Activated T-cell treated with anti-CD3 and anti-CD28 coated beads for 48 hours (primary cell): ENCODE data around the gene FLNC.

ENCODE experiments used
- DNase-seq: peaks from one replicate; pipeline ENCODE4 v3.0.0-alpha.2; 2020; ENCODE audit warnings: low read depth

The FLNC gene

DNA sequence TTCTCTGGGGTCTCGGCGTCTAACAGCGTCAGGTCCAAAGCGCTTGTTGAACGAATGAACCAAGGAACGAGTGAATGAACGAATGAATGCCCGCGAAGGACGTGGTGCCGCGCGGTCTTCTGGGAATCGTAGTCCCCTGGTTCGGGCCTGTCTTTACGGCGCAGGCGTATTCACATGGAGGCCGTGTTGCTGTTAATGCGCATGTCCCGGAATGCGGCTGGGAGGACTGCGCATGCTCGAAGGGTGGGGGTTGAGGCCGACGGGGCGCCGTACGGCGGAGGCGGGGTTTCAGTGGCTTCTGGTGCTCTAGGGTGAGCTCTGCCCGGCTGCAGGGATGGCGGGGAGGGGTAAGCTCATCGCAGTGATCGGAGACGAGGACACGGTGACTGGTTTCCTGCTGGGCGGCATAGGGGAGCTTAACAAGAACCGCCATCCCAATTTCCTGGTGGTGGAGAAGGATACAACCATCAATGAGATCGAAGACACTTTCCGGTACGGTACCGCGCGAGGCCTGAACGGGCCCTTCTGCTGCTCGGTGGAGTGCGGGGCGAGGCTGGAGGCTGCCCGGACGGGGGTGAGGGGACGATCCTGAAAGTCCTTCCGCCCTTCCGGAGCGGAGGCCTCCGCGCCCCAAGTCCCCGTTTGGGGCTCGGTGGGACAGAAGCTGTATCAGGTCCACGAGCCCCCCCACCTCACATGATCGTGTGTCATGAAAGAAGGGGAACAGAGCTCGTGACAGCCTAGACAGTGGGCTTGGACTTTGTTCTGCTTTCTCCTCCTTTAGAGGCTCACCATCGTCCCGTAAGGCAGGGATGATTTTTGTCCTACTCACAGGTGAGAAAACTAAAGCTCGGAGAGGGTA lies 32.6 kb downstream of the FLNC start, which contains the start of gene ATP6V1F:
Gene ATP6V1F (plus strand): TSS at position 286 of the 862 bp plus-strand sequence. CDS start 49 bp downstream, at position 335.
- peak; percentile 98 for DNase-seq

DNA sequence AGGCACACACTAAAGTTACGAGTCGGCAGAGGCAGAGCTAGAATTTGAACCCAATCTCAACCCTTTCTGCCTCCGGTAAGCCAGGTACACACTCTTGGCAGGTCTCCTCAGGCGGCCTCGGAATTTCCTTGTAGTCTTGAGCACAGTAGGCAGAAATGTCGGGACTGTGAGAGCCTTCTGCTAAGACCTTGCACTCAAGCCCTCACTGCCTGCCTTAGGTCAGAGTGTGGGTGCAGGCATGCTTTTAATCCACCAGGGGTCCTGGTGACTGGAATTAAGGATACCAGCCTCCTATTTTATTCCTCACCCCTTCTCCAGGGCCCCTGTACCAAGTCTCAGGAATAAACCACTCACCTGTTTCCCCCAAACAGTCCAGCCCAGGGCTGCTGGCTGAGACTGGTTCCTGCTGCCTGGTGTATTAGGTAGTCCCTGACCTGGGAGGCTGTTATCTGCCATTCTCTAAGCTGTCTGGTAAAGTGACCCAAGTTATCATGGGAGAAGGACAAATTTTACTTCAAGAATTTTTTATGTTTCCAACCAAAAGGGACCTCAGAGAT lies 33.3 kb downstream of the FLNC start:
- DNase-seq: peak; percentile 28

DNA sequence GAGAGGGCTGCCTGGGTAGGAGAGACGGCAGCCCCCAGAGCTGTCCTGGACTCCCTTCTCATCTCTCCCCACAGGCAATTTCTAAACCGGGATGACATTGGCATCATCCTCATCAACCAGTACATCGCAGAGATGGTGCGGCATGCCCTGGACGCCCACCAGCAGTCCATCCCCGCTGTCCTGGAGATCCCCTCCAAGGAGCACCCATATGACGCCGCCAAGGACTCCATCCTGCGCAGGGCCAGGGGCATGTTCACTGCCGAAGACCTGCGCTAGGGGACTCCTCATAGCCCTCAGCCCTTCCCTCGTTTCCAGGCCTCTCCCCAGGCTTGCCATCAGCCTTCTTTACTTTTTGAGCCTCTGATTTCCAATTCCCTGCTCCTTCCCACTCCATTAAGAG lies 35.1 kb downstream of the FLNC start:
- no peak for DNase-seq

DNA sequence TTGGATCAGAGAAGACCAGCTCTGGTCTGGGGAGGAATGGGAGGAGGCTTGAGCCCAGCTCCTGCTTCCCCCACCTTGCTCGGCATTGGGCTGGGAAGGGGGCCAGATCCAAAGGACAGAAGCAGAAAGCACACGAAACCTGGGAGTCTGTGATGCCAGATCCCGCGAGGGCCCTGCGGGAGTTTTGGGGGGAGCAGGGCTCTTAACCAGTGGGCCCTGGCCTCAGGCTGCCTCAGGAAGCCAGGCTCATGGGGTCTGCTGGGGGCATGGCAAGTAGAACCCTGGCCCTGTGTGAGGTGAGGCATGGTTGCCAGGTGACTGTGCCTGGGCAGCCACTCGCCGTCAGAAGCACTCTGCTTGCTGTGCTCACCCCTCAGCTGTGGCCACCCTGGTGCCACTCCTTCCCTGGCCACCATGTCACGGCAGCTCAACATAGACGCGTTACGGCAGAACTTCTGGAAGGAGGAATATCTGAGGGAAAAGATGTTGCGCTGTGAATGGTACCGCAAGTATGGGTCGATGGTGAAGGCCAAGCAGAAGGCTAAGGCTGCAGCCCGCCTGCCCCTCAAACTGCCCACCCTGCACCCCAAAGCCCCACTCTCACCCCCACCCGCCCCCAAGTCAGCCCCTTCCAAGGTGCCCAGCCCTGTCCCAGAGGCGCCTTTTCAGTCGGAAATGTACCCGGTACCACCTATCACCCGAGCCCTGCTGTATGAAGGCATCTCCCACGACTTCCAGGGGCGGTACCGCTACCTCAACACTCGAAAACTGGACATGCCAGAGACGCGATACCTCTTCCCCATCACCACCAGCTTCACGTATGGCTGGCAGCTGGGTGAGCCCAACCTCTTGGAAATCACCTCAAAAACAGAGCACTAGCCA lies 36.0 kb downstream of the FLNC start:
- DNase-seq: no peak

DNA sequence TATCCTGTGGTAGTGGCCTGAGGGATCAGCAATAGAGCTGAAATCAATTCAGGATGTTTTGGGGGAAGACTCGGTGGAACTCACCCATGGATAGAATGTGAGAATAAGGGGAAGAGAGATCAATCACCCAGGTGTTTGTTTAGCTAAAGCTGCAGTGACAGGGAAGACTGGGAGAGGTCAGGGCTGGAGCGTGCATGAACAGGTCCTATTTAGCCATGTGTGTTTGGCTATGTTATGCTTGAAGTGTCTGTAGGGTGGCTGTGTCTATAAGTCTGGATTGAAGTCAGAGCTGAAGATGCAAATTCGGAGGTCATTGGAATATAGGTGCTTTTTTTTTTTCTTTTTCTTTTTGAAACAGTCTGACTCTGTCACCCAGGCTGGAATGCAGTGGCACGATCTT lies 37.0 kb downstream of the FLNC start:
- DNase-seq: no peak

DNA sequence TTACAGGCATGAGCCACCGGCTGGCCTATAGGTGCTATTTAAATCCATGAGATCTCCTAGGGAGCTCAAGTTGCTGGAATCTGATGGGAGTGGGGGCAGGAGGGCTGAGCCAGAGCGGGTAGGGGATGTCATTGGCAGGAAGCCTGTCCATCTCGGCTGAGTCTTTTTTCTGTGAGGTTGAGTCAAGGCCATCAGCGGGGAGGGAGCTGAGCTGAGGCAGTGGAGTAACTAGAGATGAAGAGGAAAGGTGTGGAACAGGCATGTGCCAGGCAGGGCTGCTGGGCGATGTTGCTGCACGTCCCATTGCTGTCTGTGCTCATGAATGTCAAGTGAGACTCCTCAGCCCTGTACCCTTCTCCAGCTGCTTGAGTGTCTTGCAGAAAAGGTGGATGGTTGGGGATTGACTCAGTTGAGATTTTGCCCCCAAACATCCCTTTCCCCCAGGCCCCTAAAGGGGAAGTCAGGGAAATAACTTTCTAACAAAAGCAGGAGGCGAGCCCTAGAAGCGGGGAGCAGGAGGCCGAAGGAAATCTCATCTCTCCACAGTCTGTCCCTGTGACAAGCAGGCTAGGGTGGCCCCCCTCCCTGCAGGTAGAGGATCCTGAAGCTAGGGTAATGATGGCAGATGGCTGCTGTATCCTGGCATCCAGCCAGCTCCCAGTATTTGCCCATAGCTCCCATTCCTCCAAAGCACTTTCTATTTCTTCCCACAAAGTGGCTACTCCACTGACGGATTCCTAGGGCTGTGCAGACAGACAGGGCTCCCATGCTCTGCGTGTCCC lies 37.8 kb downstream of the FLNC start:
- no peak for DNase-seq

DNA sequence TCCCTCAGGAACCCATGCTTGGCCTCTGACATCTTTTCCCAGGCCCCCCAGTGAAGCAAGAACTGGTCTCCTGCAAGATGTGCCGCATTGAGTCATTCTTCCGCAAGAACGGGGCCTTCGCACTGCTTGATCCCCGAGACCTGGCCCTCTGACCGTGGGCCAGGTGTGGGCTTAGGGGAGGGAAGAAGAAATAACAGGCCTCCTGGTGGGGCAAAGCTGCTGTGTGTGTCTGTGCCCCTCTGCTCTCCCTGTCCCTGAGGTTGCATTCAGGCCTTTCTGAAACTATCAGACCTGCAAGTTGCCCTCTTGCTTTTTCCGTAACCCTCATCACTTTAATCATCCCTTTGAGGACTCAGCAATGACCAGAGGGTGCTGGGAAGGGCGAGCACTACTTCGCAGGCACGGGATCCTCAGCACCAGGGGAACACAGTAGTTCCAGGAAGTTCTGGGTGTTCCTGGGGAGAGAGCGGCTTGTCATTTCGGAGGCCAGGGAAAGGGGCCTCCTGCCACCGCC lies 38.5 kb downstream of the FLNC start:
- no peak for DNase-seq

DNA sequence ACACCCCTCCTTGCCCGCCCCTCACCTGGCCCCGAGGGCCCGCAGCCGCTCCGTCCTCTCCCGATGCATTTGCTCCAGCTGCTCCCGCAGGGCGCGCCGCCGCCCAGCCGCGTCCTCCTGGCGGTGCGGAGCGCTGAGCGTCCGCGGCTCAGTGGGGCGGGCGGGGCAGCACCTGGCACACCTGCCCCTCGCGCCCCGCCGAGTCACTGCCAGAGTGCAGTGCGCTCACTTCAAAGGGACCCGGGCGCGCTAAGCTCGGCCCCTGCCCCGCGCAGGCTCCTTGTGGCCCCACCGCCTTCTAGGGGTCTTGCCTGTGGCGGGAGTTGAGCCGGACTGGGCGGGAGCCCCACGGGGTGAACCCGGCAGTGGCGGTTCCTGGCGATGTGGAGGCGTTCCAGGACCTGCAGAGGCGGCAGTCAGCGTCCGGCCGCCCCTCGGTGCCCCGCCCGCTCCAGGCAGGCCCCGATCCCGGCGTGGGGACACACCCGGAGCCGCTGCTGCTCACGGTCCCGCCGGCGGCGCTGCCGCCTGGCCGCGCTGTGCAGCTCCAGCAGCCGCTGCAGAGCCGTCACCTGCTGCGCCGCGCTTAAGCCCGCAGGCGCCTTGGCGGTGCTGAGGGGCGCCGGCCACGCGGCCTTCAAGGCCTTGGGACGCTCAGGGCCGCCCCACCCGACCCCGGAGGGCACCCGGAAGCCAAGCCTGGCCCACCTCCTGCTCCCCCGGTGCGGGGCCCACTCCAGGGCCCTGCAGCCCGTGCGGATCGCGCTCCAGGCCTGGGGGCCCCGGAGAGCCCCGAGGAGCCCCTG lies 39.1 kb downstream of the FLNC start:
- DNase-seq: peak; percentile 48

DNA sequence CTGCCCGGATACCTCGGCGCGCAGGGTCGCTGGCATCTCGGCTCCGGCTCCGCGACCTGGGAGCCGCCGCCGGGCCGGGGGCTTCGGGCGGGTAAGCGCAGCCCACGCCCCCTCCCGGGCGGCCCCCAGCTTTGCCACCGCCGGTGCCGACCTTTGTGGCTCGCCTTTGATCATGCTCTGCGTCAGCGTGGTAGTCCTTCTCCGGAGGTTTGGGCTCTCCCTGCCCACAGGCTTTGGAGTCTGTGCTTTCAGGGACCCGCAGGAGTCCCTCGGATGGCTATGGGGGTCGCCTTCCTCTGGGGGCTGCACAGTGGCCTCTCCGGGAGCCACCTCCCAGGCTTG lies 39.7 kb downstream of the FLNC start:
- DNase-seq: no peak

DNA sequence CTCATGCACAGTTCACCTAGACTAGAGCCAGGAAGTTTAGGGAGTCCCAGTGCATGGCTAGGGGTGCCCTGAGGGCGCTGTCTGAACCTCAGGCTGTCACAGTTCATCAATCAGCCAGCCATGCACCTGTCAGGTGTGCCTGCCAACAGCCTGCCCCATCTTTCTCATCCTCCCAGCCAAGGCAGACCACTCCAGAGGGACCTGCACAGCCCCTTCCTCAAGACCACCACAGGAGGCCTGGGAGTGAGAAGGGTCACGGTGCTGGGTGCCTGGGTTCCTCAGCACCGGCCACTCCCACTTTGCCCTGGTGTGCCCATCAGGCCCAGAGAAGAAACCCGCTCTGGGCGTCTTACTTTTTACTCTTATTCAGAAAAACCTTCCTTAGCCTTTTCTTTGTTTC lies 40.8 kb downstream of the FLNC start:
- DNase-seq: no peak

DNA sequence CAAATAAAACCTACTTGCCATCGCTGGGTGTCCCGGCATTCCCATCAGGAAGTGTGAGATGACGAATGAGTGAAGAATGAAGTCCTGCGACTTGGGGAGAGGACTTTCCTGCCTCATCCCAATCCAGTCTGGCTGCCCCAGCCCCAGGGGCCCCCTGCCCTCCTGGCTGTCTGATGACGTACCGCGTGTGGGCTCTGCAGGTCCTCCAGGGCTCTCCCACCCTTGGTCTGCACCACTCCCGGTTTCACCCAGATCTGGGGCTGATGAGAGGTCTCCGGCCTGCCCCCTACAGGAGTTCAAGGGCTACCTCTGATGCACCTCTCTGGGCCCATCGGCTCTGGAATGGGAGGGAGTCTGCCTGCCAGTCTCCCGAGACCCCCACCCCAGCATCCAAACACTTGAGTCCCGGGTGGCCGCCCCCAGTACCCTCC lies 42.2 kb downstream of the FLNC start:
- no peak for DNase-seq

DNA sequence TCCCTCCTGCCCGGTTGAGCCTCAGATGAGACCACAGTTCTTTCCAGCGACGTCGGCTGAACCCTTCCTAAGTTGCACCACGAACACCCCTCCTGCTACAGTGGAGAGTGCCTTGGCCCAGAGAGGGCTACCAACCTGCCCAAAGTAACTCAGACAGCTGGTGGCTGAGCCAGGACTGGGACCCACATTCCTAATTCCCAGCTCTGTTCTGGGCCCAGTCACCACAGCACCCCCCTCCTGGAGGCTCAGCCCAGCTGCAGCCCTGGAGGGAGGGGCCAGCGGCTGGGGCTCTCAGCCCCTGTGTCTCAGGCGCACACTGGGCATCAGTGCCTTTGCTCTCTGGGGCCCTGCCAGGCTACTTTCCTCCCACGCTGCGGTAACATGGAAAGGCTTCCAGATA lies 43.0 kb downstream of the FLNC start:
- DNase-seq: no peak

DNA sequence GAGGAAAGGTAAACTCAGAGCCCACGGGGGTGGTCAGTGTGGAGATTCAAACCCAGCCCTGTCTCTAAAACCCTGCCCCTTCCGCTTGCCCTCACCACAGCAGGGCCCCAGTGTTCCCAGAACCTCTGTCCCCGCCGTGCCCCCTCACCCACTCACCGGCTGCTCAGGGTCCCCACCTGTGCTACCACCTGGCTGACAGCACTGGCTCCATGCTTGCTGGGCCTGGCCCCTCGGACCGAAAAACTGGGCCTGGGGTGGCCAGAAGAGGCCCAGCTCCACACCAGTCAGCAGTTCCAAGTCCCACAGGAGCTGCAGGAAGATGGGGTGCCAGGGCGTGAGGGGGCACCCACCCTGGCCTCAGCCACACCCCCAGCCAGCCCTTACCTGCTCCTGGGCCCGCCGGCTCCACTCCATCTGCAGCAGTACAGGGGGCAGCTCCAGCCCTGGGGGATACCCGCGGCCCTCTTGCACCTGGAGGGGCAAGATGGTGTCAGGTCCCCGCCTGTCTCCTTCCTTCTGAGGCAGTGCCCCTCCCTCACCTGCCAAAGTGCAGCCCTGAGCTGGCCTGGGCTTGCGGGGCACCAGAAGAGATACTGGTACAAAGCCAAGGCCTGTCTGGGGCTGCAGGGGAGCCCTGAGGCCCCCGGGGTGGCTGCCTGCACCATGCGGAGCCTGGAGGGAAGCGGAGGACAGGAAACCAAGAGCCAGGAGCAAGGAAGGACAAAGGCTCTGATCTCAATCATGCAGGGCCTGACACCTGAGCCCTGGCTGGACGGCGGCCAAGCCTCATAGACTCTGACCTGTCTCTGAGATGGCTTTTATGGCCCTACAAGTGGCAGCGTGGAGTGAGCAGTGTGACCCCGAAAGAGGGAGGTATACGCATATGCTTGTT lies 44.2 kb downstream of the FLNC start:
- DNase-seq: no peak

DNA sequence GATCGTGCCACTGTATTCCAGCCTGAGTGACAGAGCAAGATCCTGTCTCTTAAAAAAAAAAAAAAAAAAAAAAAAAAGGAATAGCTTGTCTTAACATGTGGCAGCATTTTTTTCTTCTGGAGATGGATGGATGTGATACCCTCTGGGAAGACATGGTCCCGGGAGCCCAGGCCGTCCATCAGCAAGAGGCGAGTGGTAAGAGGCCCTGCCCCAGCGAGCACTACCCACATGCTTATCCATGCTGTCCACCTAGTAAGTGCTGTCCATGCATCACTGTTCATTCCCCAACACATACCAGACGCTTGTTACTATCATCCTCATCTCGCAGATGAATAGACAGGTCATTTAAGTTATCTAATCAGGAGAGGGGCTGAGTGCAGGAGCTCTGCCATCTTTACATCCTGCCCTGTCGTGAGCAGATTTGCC lies 45.3 kb downstream of the FLNC start:
- no peak for DNase-seq

DNA sequence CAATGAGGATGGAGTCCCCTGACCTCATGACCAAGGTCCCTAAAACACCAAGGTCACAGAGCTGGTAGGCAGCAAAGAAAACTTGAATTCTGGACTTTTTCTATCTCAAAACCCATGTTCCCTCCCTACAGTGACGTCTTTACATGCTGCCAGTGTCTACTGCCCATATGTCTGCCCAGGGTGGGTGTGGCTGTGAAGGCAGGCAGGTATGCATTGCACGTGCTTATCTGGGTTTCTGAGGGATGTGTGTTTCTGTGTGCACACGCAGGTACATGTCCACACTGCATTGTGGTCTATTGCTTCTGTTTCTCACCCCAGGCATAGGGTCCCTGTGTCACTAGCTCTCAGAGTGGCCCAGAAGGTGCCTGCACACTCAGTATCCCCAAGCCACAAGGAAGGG lies 45.9 kb downstream of the FLNC start:
- DNase-seq: no peak

DNA sequence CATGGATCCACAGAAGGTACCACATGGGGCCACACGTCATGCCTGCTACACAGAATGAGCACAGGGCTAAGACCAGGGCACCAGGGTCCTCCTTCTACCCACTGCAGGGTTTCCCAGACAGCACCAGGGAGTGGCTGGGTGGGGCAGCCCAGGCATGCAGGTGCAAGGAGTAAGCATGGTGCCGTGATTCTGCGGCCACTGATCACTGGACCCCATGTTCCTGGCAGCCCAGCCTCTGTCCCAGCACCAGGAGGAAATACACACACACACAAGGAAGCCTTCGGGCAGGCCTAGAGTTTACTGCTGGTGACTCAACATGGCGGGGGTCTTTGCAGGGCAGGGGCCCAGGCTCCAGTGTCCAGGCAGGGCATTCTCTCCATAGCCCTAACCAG lies 46.4 kb downstream of the FLNC start:
- no peak for DNase-seq

DNA sequence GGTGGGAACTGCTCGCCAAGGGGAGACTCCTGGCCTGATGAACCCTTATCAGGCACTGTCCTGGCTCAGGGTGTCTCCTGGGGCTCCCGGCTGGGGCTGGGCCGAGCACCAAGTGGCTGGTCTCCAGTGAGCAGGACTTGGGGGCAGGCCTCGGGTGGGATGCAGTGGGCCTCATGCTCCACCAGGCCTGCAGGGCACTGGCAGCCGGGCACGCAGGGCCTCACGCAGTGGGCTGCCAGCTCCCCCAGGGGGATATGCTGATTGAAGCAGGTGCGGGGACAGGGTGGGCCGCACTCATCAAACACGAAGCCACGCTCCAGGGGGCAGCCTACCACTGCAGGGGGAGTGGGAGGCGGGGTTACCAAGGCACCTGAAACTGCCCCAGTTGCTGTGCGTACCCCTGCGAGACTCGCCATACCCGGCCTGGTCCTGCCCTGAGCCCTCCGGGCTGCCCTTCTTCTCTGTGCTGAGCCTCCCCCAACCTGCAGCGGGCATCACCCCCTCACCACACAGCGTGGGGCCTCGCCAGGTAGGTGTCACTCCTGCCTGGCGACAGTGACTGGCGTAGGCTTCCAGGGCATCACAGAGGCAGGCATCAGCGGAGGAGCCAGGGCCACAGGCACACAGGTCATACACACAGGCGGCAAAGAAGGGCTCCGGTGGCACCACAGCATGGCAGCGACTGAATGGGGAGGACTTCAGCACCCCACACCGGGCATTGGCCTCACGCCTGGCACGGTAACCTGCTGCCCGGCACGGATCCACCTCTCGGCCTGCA lies 47.0 kb downstream of the FLNC start:
- no peak for DNase-seq

DNA sequence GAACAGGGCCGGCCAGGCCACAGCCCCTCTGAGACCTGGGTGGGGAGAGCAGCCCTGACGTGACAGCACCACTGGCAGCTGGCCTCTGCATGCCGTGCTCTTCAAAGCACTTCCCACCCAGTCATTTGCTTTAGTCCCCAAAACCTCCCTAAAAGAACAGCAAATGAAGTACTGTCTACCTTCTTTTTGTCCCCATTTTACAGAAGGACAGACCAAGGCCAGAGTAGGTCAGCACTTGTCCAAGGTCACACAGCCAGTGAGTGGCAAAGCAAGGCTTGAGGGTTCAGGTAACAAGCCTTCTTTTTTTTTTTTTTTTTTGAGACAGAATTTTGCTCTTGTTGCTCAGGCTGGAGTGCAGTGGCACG lies 47.5 kb downstream of the FLNC start:
- no peak for DNase-seq
